GM18858 (cell line): ENCODE data around the gene USP22.

Experiments used
- ATAC-seq: cut with Tn5 transposase; IDR thresholded peaks from one replicate; pipeline ENCODE4 v1.9.1; 2021; ENCODE audit not compliant: unreplicated experiment

USP22 gene

DNA sequence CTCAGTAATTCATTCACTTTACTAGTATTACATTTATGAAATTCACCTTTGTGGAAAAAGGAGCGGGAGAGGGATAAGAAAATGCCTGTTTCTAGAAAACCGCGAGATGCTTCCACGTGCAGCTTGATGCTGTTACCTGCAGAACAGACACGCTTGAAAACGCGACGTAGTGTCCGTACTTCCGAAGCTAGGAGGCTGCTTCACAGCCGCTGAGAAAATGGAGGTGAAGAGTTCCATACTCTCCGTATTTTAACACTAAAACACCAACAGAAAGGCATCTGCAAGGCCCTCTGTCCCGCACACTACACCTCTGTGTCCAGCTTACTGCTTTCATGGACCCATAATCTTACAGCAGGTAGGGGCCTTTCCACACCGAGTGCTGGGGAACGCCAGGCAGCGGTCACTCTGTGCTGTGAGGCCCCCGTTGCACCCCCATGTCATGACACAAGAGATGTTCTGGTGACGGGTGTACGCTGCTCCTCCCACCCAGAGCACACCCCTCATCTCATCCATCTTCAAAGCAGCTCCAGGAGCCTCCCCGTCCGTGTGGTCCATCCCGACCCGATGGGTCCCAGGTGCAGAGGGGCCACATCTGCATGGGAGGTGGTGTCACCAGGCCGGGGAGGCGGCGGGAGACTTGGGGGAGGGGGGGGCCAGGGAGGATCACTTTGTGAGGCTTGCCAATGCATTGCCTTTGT, 40.4 kb downstream of the USP22 start:
- no peak for ATAC-seq

DNA sequence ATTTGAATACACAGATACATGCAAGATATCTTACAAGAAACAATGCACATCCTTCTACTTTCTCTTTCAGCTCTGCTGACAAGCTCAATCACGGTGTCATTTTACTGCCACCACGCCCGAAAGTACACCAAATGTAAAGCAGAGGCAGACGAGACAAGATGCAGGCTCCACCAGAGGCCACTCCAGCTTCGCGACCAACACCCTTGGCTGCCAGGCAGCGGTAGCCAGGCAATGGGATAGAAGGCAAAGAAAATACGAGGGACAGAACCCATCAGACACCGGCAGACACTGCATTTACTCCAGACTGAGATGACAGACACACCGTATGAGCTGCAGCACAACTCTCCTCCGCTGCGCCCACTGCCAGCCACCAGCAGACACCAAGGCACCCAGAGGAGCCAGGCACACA, 41.0 kb downstream of the USP22 start:
- ATAC-seq = no peak

DNA sequence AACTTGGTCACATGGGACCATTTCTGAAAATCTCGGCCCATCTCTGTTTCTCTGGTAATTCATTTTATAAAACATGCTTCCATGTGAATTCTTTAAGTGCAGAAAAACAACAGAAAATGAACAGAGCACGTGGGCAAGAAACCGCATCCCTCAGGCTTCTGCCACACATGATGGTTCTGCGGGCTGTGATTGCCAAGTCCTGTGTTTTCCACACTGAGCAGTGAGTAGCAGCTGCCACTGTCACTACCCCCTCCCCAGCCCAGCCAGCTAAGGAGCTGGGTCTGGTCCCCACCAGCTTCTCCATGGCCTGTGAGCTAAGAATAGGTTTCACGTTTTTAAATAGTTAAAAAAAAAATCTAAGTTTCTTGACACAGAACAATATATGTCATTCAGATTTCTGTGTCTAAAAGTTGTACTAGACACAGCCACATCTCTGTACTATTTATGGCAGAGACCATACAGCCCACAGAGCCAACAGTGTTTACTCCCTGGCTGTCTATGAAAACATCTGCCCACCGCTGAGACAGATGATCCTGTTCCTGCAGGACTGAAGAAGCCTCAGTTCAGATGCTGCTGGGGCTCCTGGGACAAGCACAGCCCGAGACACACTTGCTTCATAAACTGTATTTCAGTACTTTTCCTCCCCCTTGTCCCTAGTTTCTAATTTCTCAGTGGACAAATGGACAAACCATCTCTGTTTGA, 41.5 kb downstream of the USP22 start:
- no peak for ATAC-seq

DNA sequence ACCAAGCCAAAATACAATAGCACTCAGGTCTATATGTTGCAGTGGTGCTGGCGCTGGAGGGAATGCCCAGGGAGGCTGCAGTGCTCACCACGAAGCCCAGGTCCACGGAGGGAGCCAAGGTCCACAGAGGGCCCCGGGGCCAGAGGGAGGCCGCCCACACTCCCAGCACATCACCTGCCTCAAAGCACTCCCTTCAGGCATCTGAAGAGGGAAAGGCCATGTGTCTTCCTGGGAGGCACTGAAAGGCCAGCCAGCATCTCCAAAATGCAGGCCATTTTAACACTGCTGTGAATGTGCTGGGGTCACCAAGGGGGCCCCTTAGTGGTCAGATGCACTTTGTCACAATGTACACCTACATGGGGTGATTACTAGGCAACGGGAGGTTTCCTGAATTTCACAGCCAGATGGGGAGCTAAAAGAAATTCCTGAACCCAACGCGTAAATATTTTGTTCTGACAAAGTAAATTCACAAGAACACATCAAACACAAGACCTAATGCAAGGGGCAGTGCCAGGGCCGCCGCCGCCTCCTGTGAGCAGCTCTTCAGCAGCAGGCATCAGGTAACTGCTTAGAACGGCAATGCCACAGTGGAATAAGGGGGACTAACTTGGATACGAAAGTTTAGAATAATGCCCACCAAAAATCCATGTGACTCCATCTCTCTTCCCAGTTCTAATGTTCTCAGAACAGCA, 42.8 kb downstream of the USP22 start:
- ATAC-seq = no peak

DNA sequence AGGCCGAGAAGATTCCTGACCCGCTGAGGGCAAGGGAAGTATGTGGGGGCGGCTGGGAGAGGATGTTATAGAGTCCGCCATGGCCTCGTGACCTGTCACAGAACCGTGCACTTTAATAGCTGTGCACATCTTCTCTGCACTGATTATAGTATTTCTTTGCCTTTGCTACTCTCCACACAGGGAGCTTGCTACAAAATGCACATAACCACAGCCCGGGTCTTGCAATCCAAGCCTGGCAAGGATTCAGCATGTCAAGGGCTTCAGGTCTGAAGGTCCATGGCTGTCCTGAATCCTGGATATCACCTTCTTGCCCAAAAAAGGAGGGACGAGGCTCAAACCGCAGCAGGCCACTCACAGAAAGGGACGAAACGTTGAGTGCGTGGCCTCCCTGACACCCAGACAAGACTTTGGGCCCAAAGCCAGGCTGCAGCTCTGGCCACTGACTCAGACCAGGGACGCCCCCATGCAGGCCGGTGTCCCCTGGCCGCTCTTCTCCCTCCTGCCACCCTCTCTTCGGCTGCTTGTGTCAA, 43.7 kb downstream of the USP22 start:
- ATAC-seq = no peak

DNA sequence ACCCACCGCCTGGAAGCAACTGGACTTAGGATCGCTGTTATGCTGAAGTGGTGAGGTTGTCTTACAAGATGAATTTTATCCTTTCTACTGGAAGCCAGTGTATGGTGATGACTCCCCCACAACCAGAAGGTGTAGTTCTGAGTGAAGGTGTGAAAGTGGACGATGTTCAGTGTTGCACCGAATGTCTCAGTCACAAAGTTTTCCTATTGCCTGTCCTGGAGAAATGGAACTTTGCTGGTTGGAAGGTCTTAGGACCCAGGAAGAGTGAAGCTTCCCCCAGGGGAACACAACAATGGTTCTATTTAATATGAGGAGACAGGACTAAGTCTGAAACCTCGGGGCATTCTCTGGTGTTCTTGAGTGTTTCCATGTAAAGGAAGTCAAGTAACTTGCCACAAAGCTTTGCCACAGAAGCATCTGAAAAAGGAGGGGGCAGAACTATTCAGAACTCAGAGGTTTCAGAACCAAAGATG, 44.2 kb downstream of the USP22 start:
- ATAC-seq = no peak

DNA sequence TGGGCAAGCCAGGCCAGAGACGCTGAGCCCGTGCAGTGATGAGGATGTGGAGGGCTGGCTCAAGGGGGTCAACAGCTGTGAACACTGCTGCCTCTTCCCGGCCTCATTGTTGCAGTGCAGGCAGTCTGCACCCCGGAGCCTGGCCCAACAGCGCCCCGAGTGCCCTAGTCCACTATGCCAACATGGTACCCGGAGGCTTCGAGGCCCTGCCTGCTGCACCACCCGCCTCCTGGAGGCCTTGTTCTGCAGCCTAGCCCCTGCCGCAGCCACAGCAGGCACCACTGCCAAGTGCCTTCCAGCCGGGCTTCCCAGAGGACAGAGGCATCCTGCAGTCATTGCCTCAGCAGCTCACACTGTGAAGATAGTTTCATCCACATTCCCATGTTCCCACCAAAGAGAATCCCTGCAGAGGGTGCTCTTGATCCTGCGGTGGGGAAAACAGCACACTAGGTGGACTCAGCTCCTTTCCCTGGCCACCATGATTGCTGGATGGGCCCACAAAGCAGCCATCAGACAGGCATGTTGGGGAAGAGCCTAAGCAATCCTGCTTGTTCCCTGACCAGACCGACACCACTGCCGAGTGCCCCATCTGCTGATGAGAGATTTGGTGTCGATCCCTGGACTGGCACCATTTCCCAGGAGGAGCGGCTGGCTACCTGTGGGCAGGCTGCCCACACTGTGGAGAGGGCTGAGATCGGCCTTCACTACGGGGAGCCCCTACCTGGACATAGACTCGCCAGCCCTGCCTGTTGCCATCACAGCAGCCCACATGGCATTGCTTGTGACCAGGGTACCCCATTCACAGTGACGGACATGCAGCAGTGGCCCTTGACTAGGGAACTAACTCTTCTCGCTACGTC, 44.9 kb downstream of the USP22 start:
- ATAC-seq = no peak

DNA sequence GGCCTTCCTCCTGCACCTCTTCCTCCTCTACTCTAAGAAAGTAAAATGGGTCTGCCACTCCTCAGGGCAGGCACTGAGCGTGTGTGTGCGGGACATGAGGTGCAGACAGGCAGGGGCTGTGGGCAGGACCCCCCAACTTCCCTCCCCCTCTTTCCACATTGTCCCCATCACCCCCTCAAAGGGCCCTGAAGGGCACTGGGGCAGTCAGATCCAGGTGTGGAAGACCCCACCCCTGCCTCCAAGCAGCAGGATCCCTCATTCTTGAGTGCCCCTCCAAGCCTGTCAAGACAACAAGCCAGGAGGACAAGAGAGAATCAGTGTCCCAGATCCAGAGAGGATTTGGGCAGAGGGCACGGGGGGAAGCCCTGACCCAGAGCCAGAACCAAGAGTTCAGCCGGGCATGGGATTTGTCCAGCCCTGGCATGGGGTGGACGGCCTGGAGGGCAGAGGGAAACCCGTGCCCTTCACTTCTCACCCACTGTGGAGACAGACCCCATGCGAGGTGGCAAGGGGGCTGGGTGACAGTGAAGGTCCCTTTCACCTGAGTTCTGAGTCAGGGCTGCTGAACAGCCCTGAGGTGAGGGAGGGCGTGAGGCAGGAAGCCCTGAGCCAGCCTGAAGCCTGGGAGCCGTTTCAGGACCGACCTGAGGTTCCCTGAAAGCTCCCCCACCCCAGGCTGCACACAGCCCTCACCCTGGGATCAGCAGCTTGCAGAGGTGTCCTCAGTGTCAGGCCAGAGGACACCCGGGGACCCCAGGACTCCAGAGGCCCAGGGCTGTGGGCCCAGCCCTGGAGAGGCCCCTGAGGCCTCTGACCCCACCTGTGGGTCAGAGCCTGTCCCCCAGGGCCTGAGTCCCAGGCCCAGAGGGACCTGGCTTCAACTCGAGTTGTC, 45.8 kb downstream of the USP22 start:
- ATAC-seq = no peak

DNA sequence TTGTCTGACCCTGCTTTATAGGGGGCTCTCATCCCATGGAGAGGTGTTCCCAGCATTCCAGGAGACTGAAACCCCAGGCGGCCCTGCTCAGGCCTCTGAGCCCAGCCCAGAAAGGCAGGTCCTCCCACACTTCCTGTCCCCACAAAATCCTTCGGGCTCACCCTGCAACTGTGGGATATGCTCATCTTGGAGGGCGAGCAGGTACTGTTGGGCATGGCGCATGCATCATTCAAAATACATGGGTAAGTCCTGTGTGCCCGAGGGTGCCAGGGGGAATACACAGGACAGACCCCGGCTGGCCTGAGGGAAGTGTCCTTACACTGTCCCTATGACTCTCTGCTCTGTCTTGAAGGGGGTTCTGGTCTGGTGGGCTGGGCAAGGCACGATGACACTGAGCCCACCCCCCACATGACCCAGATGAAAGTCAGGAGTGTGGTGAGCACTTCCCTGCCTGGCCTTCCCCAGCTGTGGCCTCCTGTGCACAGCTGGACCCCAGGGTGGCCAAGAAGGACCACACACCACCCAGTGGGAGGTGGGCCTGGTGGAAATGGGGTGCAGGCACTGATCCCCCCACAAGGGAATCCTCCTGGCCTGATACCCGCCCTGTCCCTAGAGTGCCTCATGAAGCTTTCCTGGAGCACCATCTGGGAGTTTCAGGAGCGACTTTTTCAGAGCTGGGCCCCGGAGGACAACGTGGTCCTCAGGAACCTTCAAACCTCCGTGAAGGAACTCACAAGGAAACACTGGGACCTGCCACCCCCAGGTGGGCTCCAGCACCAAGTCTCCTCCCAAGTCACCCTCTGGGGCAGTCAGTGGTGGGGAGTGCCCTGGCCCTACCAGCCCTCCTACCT, 46.7 kb downstream of the USP22 start:
- no peak for ATAC-seq

DNA sequence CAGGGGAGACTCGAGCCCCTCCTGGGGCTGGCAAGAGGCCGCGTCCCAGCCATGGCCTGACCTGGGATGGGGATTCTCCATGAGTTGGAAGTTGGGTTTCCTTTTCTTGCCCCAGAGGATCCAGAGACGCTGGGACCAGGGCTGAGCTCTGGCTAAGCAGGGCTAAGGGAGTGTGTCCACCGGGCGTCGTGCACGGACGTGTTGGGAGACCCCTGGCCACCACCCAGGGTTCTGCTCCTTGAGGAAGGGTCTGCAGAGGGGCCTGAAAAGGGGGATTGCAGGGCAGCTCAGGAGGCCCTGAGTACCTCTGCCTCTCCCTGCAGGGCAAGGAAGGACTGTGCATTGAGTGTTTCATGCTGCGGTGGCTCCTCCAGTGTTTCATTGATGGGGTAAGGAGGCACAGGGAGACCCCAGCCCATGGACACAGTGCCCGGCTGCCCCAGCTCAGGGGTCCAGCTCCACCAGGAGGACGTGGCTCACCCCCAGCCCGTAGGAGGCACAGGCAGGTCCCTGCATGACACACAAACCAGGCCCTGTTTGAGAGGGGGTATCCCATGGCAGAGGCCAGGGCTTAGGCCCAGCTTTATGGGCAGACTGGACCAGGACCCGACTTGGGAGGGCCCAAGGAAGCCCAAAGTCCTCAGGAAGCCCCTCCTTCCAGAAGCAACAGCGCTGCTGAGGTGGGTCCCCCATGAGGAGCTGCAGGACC, 47.5 kb downstream of the USP22 start:
- no peak for ATAC-seq

DNA sequence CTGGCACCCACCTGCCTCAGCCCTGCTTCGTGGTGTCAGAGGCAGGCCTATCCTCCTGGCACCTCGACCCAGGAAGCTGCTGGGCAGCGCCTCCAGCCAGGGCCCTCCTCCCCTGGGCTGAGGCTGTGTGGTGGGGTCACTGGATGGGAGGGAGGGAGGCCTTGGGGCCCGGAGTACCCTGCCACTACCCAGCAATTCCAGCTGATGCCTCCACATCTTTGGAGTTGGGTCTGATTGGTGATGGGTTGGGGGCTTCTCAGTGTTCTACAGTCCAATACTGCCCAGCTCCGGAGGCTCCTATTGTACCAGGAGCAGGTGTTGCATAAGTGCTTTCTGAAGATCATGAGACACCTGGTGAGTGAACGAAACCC, 48.0 kb downstream of the USP22 start:
- ATAC-seq = no peak

DNA sequence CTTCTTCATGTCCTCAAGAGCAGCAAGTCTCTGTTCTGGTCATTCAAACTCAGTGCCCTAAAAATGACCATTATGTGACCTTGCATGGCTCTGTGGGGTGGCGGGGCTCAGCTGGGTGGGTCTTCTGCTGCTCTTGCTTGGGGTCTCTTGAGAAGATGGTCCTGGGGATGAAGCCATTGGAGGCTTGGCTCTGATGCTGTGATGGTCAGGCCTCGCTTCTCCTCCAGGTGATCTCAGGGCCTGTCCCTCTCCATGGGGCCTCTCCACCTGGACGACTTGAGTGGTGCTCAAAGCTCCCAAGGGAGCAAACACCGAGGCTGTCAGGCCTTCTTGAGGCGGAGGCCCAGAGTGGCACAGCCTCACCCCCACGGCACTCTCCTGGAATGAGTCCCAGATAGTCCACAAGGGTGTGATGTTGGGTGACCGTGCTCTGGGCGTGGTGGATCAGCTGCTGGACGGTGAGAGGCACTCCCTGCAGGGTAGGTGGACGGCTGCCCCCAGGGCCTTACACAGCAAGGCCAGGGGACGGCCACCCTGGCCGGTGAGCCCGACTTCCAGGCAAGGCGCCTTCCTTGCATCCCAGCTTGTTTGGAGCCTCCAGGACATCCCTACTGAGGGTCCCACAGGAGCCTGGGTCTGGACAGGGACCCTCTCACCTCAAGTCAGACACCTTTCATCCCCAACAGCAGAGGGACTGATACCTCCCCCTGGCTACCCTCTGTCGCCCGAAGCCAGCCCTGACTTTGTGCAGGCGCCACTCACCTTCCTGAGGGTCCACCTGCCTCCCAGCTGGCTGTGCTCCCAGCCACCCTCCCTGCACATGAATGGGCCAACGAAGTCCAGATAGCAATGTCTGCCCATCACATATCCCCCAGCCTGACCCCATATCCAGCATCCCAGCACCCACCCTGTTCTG, 48.7 kb downstream of the USP22 start:
- no peak for ATAC-seq

DNA sequence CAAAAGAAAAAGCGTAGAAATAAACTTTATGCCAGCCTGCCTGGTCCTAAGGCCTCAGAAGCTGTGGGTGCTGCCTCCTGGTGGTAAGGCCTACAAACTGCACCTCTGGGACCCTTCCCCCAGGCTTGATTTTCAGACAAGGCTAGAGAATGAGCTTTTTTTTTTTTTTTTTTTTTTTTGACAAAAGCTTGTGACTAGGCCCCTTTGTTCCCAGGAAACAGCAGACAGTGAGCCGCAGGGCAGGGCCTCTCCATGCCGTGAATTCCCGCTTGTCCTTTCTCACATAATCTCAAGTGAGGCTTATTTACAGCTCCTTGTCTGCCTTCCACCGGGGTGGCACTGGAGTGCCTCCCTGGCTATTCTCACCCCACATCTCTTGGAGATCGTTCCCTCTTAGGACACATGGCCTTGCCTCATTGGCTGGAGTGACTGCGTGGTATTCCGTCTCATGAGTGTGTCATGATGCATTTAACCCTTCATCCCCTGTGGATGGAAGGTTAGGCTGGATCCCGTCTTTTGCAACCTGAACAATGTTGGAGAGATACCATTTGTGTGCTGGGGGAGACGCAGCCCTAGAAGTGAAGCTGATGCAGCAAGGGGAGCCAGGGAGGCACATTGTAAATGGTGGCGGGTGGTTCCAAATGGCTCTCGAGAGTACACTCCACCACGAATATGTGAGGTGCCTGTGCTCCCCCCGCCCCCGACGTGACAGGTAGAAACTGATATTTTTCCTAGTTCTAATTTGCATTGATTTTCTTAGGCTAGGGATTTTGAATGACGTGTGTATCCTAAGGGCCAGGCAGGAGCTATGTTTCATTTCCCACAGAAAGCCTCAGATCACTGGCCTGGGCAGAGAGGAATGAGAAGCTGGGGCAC, 49.6 kb downstream of the USP22 start:
- ATAC-seq = no peak

DNA sequence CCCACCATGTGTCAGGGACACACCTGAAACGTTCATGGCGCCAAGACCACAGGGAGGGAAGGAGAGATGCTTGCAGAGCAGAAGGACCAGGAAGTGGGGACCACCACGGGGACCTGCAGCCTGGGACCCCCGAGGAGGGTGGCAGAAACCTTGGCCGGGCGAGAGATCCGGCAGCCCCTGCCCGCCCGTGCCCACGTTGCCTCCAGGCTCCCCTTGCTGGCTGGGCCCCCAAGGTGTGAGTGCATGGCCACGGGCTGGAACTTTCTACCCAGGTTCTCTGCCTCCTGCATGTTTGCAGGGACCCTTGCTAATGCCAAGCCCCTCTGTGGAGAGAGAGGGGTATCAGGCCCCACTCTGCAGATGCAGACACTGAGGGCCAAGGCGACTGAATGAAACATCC, 50.4 kb downstream of the USP22 start:
- ATAC-seq = no peak

DNA sequence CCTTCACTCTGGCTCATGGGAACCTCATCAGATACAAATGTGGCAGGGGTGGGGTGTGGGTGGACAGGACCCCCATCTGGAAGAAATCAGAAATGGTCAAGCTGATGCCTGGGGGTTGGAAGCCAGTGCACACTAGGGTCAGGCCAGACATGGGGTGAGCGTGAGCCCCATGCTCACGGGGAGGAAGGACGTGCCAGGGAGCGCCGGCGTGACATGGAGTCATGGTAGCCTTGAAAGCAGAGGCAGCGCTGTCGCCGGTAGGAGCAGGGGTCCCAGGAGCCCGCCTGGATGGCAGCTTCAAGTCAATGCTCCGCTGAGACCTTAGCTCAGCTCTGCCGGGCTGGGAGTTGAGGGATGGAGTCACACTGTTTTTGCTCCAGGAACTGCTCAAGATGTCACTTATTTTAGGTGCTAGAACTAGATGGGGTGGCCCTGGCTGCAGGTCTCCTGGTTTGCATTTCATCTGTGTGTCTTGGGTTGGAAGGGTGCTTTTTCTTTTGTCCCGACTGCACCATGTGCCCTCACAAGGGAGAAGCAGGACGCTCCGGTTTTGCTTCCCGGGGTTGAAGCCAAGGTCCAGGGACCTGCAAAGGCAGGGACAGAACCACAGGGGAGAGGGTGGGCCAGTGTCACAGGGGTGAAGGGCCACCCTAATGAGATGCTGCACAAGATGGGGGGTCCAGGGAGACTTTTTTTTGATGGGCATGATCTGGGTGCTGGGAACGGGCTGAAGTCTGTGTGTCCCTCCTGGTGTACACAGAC, 51.4 kb downstream of the USP22 start:
- ATAC-seq = no peak
